Spleen (tissue), 11 donors: Measurements from ENCODE around the gene UBA3. TPM values are rescaled to one million over a fixed set of nuclear protein-coding genes. Genes with fewer than 3 reads are reported as not detected.
A peak's percentile ranks its signal among the peaks of the same experiment; 100 is the strongest.

Experiments
- DNase-seq: peaks from one replicate; pipeline ENCODE4 v3.0.0-alpha.2; 2020
- H3K27ac ChIP-seq, 8 donors: fragments of 200-600 bp; sonication (generic) in 7 of 8; 1 replicate in 4 of 8; 2 replicates in 4 of 8; pipeline versions ENCODE4 v1.5.0 to v1.8.0; 2016 to 2021; ENCODE audit warnings: inconsistent platforms in 4 of 8, mild to moderate bottlenecking in 4 of 8, moderate library complexity in 1 of 8
- H3K27me3 ChIP-seq, 7 donors: fragments of 200-600 bp; sonication (generic) in 6 of 7; replicated peaks in 1 of 7; 1 replicate in 4 of 7; 2 replicates in 3 of 7; pipeline versions ENCODE4 v1.5.0 to v1.8.0; 2016 to 2021; ENCODE audit warnings: inconsistent platforms in 3 of 7, mild to moderate bottlenecking in 1 of 7
- H3K36me3 ChIP-seq, 6 donors: fragments of 200-600 bp; sonication (generic) in 5 of 6; 1 replicate in 4 of 6; 2 replicates in 2 of 6; pipeline versions ENCODE4 v1.5.0 to v1.8.0; 2016 to 2021; ENCODE audit warnings: inconsistent platforms in 2 of 6
- H3K4me1 ChIP-seq, 6 donors: fragments of 200-600 bp; sonication (generic) in 5 of 6; 1 replicate in 3 of 6; 2 replicates in 3 of 6; pipeline versions ENCODE4 v1.5.0 to v1.8.0; 2016 to 2021; ENCODE audit warnings: inconsistent platforms in 3 of 6
- H3K4me3 ChIP-seq, 8 donors: fragments of 200-600 bp; sonication (generic) in 7 of 8; 1 replicate in 4 of 8; 2 replicates in 4 of 8; pipeline versions ENCODE4 v1.5.0 to v1.8.0; 2016 to 2021; ENCODE audit warnings: inconsistent platforms in 4 of 8, mild to moderate bottlenecking in 4 of 8, moderate library complexity in 2 of 8
- H3K9me3 ChIP-seq, 8 donors: fragments of 200-600 bp; sonication (generic) in 7 of 8; 1 replicate in 4 of 8; 2 replicates in 4 of 8; pipeline versions ENCODE4 v1.5.0 to v1.8.0; 2016 to 2021; ENCODE audit warnings: inconsistent platforms in 4 of 8
- POLR2A ChIP-seq, 3 donors: fragments of 450-650 bp; IDR thresholded peaks; one replicate each; pipeline ENCODE4 v1.5.1; 2017; ENCODE audit warnings: antibody characterized with exemption in 3 of 3, mild to moderate bottlenecking in 1 of 3
- POLR2AphosphoS5 ChIP-seq, 3 donors: sonication (generic); formaldehyde crosslinking; IDR thresholded peaks; one replicate each; pipeline ENCODE4 v1.5.1; 2017; ENCODE audit warnings: antibody characterized with exemption in 3 of 3
- WGBS, 5 donors: extraction: QIAGEN DNeasy Blood & Tissue Kit in 3 of 5; methylation state at CpG; one replicate each; pipeline versions ENCODE4 v1.1.5 to v1.1.7; 2013 to 2018; 5-methylcytosine and 5-hydroxymethylcytosine counted together
- intact Hi-C: fragments of 100-400 bp; cut with DNase I; formaldehyde crosslinking; loops from one replicate; pipeline ENCODE4 v1.15.0; 2023; ENCODE audit warnings: low total_unique reads
- polyA plus RNA-seq, 3 donors: library from polyadenylated mRNA; stranded (reverse); fragments of 200-250 nt; gene quantifications; one replicate each; pipeline ENCODE4 v1.2.1, GENCODE V29; 2013
- total RNA-seq, 7 donors: library from RNA; depleted of rRNA in 3 of 7; stranded (reverse); fragments of >200 nt in 3 of 7; fragmentation: NEBNext Ultra II Directional in 4 of 7; extraction: Animal tissue kit (Norgen Biotek cat#: 25700) in 4 of 7; gene quantifications; one replicate each; pipeline versions ENCODE4 v1.1.0 to v1.2.1, GENCODE V29; 2016 to 2021
- TF ChIP-seq, protein P1 (sequence below), 11 experiments: fragments of 200-600 bp in 7 of 11; fragments of 450-650 bp in 4 of 11; sonication (generic) in 4 of 11; IDR thresholded peaks in 8 of 11; conservative IDR thresholded peaks in 3 of 11; 1 replicate in 7 of 11; 2 replicates in 4 of 11; pipeline versions ENCODE4 v1.4.0 to v1.8.0; 2016 to 2021; ENCODE audit warnings: antibody characterized with exemption in 11 of 11, inconsistent platforms in 4 of 11, mild to moderate bottlenecking in 1 of 11
- donor health status: healthy with polysubstance abuse.
- donor health status: DM: no; HTN: no; CAD: no; lungs with moderate emphysema.
- donor health status: DM: no; HTN: no; CAD: no.
- donor health status: Bipolar disorder and iron deficiency.
- donor health status: healthy.
- donor health status: DM: no; HTN: no; CAD: no.
- donor health status: DM: yes; HTN: yes; CAD: no.

Gene UBA3
- total and polyA plus RNA-seq, 10 donors = 50.2 to 101 (median 63.9) TPM

GRCh38 chr3:69032142-69032541 is 48.0 kb downstream of the UBA3 start:
- no peaks in the 10 kb centered on the region for H3K27me3 ChIP-seq
- intact Hi-C loops = no loop called here
- no peaks in the 10 kb centered on the region for H3K9me3 ChIP-seq
- no peaks in the 10 kb centered on the region for H3K4me1 ChIP-seq
- H3K27ac ChIP-seq = no peak overlapping the region
- H3K4me3 ChIP-seq = no peak overlapping the region
- WGBS, 5 donors = 97 to 100% (median 98%) methylated on average over 2 of the region's 2 CpGs
- TF ChIP-seq POLR2AphosphoS5 (IDR thresholded peaks at IDR 0.05) (no peak), POLR2A (IDR thresholded peaks at IDR 0.05) (no peak)
- TF ChIP-seq, protein P1, sequence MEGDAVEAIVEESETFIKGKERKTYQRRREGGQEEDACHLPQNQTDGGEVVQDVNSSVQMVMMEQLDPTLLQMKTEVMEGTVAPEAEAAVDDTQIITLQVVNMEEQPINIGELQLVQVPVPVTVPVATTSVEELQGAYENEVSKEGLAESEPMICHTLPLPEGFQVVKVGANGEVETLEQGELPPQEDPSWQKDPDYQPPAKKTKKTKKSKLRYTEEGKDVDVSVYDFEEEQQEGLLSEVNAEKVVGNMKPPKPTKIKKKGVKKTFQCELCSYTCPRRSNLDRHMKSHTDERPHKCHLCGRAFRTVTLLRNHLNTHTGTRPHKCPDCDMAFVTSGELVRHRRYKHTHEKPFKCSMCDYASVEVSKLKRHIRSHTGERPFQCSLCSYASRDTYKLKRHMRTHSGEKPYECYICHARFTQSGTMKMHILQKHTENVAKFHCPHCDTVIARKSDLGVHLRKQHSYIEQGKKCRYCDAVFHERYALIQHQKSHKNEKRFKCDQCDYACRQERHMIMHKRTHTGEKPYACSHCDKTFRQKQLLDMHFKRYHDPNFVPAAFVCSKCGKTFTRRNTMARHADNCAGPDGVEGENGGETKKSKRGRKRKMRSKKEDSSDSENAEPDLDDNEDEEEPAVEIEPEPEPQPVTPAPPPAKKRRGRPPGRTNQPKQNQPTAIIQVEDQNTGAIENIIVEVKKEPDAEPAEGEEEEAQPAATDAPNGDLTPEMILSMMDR (IDR thresholded peaks at IDR 0.05 in 8 of 11, conservative IDR thresholded peaks at IDR 0.05 in 3 of 11) = no peak
- DNase-seq = no peak
- H3K36me3 ChIP-seq = peaks cover 3 to 100% (median 89%) of the 10 kb centered on the region in 6 donors

GRCh38 chr3:69031635-69032034 is 48.5 kb downstream of the UBA3 start:
- TF ChIP-seq, protein P1 (IDR thresholded peaks at IDR 0.05 in 8 of 11, conservative IDR thresholded peaks at IDR 0.05 in 3 of 11) = no peak
- TF ChIP-seq POLR2A (IDR thresholded peaks at IDR 0.05) (no peak), POLR2AphosphoS5 (IDR thresholded peaks at IDR 0.05) (no peak)
- 80 to 93% (median 90%) methylated on average over 1 of the region's 1 CpG for WGBS, 5 donors
- intact Hi-C loops = no loop called here

DNA sequence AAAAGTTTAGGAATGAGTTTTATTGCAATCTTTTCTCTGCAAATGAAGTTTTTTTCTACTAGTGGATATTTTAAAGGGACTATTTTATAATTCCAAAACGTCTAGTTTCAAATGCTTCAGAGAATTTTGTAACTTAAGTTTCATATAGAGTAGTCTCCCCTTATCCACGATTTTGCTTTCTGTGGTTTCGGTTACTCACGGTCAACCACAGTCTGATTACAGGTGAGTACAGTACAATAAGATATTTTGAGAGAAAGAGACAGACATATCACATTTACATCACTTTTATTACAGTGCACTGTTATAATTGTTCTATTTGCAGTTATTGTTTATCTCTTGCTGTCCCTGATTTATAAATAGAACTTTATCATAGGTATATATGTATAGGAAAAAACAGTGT is 59.3 kb downstream of the UBA3 start:
- Histone ChIP-seq H3K27ac (no peak overlapping the region), H3K27me3 (no peaks in the 10 kb centered on the region), H3K4me1 (no peaks in the 10 kb centered on the region), H3K4me3 (no peak overlapping the region), H3K9me3 (no peaks in the 10 kb centered on the region), H3K36me3 (peaks cover 0 to 68% (median 34%) of the 10 kb centered on the region in 6 donors)
- no peak for DNase-seq
- WGBS, 5 donors = 71 to 77% (median 75%) methylated on average over 4 of the region's 4 CpGs
- intact Hi-C loops = no loop called here
- TF ChIP-seq POLR2A (IDR thresholded peaks at IDR 0.05) (no peak), POLR2AphosphoS5 (IDR thresholded peaks at IDR 0.05) (no peak)
- TF ChIP-seq, protein P1 (IDR thresholded peaks at IDR 0.05 in 8 of 11, conservative IDR thresholded peaks at IDR 0.05 in 3 of 11) = no peak

More at GRCh38 chr3:69031635-69032034, 48.5 kb downstream of the UBA3 start:
- Histone ChIP-seq H3K9me3 (no peaks in the 10 kb centered on the region), H3K4me1 (no peaks in the 10 kb centered on the region), H3K4me3 (no peak overlapping the region), H3K36me3 (peaks cover 3 to 100% (median 90%) of the 10 kb centered on the region in 6 donors), H3K27me3 (no peaks in the 10 kb centered on the region), H3K27ac (no peak overlapping the region)
- no peak for DNase-seq

GRCh38 chr3:69020424-69020823 is 59.7 kb downstream of the UBA3 start:
- Histone ChIP-seq H3K4me3 (no peak overlapping the region), H3K4me1 (no peaks in the 10 kb centered on the region), H3K9me3 (no peaks in the 10 kb centered on the region), H3K27ac (no peak overlapping the region), H3K27me3 (no peaks in the 10 kb centered on the region), H3K36me3 (peaks cover 0 to 63% (median 29%) of the 10 kb centered on the region in 6 donors)
- no peak for DNase-seq
- WGBS, 5 donors = 49 to 59% (median 53%) methylated on average over 2 of the region's 2 CpGs
- no peak for TF ChIP-seq POLR2A (IDR thresholded peaks at IDR 0.05)
- TF ChIP-seq, protein P1 (IDR thresholded peaks at IDR 0.05 in 8 of 11, conservative IDR thresholded peaks at IDR 0.05 in 3 of 11) = peak in 1 of 11 experiments; percentile 21
- intact Hi-C loops = no loop called here
